Ishikawa (cell line): Measurements from ENCODE around the gene CCDC170.

Experiments used
- CEBPB ChIP-seq: IDR thresholded peaks from 2 replicates; pipeline ENCODE4 v1.6.1; 2012
- EGR1 ChIP-seq: IDR thresholded peaks from 2 replicates; pipeline ENCODE4 v1.6.1; 2012
- EP300 ChIP-seq: IDR thresholded peaks from 2 replicates; pipeline ENCODE4 v1.6.1; 2012; ENCODE audit warnings: borderline replicate concordance
- TF ChIP-seq, protein P1 (sequence below): IDR thresholded peaks from 2 replicates; pipeline ENCODE4 v1.6.1; 2012; ENCODE audit warnings: low read depth, mild to moderate bottlenecking
- TF ChIP-seq, protein P2 (sequence below): IDR thresholded peaks from 2 replicates; pipeline ENCODE4 v1.6.1; 2012

DNA sequence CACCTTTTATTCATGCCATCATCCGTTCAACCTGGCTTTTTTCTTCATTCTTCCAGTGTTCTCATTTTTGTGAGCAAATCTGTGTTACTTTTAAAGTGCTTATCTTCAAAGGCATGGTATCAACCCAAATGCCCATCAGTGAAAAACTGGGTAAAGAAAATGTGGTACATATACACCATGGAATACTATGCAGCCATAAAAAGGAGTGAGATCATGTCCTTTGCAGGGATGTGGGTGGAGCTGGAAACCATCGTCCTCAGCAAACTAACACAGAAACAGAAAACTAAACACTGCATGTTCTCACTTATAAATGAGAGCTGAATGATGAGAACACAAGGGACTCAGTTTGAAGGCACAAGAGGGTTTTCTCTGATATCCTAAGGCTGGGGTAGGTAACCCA lies 130.3 kb downstream of the CCDC170 start:
- TF ChIP-seq, protein P1, sequence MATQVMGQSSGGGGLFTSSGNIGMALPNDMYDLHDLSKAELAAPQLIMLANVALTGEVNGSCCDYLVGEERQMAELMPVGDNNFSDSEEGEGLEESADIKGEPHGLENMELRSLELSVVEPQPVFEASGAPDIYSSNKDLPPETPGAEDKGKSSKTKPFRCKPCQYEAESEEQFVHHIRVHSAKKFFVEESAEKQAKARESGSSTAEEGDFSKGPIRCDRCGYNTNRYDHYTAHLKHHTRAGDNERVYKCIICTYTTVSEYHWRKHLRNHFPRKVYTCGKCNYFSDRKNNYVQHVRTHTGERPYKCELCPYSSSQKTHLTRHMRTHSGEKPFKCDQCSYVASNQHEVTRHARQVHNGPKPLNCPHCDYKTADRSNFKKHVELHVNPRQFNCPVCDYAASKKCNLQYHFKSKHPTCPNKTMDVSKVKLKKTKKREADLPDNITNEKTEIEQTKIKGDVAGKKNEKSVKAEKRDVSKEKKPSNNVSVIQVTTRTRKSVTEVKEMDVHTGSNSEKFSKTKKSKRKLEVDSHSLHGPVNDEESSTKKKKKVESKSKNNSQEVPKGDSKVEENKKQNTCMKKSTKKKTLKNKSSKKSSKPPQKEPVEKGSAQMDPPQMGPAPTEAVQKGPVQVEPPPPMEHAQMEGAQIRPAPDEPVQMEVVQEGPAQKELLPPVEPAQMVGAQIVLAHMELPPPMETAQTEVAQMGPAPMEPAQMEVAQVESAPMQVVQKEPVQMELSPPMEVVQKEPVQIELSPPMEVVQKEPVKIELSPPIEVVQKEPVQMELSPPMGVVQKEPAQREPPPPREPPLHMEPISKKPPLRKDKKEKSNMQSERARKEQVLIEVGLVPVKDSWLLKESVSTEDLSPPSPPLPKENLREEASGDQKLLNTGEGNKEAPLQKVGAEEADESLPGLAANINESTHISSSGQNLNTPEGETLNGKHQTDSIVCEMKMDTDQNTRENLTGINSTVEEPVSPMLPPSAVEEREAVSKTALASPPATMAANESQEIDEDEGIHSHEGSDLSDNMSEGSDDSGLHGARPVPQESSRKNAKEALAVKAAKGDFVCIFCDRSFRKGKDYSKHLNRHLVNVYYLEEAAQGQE: no peak
- TF ChIP-seq CEBPB (no peak), EP300 (no peak), EGR1 (no peak)
- TF ChIP-seq, protein P2, sequence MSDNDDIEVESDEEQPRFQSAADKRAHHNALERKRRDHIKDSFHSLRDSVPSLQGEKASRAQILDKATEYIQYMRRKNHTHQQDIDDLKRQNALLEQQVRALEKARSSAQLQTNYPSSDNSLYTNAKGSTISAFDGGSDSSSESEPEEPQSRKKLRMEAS: no peak
